HG03097 (cell line): Measurements from ENCODE around the gene RLN3.

Source experiments
- ATAC-seq: cut with Tn5 transposase; IDR thresholded peaks from one replicate; pipeline ENCODE4 v1.9.1; 2021; ENCODE audit not compliant: unreplicated experiment, low FRiP score

Gene RLN3

DNA sequence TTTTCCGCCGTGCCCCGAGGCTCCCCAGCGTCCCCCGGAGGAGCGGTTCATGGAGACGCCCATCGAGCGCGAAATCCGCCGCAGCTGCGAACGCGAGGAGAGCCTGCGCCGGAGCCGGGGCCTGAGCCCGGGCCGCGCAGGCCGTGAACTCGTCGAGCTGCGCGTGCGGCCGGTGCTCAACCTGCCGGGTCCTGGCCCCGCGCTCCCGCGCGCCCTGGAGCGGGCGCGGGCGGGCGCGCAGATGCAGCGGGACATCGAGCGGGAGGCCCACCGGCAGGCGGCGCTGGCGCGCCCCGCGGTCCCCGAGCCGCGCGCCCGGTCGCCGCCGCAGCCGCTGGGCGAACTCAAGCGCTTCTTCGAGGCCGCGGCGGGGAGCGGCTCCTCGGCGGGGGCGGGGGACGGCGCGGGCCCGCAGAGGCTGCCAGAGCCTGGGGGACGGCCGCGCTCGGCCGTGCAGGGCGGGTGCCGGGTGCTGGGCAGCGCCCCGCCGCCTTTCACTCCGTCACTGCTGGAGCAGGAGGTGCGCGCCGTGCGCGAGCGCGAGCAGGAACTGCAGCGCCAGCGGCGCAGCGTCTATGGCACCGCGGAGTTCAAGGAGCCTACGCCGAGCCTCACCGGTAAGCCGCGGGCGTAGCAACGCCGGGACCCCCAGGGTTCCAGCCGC is 45.4 kb downstream of the RLN3 start:
- peak; percentile 57 for ATAC-seq

- ATAC-seq = no peak
Measured at GRCh38 chr19:14073925-14074838, 46.2 kb downstream of the RLN3 start.

DNA sequence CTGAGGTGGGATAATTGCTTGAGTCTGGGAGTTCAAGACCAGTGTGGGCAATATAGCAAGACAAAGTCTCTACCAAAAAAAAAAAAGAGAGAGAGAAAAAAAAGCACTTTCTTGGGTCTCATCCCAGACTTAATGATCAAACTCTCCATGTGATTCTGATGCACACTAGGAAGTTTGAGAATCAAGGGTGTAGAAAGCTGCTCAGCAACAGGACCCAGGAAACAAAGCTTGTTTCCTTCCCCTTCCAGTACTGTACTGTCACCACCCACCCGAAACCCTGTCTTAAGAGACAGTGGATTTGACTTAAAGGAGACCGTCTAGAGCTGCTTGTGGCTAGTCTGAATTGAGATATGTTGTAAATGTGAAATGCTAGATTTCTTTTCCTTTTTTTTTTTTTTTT is 50.5 kb downstream of the RLN3 start:
- ATAC-seq = no peak
